Brain pericyte (primary cell): ENCODE results near the gene CDC73.
"Not testable (repeated sequence)": the region's sequence is repeated elsewhere in the genome, so short reads cannot be mapped to it uniquely, and the experiment has no call there.

Source experiments
- DNase-seq: peaks from one replicate; pipeline ENCODE4 v3.0.0-alpha.2; 2012; ENCODE audit warnings: low read depth, low spot score

Gene CDC73

DNA sequence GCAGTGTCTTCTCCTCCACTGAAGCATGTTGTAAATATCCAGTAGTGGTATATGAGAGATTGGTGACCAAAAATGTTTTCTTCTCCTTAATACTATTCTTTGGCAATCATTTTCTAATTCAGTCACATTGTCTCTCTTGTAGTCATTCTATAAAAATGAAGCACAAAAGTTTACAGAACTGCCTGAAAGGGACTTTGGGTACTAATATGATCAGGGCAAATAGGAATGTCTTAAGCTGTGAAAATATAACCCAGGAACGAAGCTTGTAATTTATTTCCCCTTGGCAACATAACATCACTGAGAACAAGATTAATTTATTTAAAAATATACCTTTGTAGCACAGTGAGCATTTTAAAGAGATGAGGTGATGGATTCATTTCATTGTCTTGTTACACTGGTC lies 59.7 kb downstream of the CDC73 start:
- no peak for DNase-seq

DNA sequence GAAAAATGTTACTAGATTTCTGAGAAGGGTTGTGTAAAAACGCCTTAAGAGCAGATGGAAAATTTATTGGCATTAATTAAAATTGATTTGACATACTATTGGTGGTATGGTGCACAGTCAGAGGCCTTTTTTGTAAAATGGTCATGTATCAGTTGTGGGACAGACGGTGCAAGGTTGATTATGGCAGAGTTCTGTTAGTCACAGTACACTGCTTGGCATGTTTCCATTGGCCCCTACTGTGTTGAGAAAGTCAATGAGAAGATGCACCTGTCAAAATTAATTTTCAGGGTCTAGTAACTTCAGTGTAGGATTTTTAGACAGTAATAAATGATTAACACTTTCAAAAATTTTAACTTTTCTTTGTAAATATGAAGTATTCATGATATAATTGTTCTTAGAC lies 60.2 kb downstream of the CDC73 start:
- DNase-seq = no peak

DNA sequence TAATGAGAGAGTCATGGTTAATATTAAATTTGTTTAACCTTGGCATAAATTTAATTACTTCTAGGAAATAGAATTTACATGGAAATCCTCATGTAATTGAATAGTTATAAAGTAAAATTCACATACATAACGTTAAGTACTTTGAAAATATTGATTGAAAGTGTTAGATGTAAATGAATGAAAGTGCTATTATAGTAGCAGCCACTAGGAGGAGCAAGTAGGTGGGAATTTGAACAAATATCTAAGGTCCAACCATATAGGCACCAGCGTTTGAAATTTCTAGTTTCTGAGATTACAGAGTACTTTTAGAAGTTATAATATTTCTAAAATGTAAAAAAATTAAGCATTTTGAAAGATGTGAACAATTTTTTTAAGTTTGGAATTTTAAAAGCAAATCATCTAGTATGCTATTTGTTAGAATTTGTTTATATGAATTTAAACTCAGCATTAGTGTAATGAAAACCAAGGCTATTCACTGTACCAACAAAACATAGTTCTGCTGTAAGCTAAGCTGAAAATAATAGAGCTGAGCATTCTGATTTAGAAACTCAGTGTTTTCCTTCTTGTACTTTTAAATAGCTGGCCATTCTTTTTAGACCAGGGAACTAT lies 61.3 kb downstream of the CDC73 start:
- no peak for DNase-seq

DNA sequence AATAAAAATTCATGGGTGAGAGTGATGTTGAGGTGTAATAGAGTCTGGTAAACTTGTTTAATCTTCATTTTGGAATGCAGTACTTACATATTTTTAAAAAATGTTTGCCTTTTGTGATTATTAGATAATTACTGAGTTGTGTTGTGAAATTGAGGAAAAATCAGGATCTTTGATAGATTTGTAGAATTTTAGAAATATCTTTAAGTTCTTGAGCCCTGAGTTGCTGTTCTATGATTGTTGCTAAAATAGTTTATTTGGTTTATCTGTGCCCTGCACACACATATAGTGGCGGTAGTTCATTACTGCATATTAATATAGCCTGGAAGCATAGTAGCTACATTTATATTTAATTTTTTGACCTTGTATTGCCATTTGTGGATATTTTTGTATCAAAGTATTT lies 62.9 kb downstream of the CDC73 start:
- no peak for DNase-seq

DNA sequence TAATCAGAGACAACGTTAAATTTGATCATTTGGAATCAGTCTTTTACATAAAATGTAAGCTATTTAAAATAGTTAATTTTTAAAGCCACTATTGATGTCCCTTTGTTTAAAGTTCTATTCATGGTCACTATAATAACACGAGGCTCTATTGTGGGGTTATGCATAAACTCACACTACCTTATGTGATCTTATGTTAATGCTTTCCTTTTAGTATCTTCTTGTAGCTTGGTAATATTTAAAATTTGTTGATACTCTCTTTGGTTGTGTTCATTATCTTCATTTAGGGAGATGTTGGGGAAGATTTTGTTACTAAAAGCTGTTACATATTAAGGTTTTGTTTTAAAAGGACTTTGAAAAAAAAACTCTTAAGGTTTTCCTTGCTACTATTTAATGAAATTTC lies 63.4 kb downstream of the CDC73 start:
- DNase-seq = no peak

DNA sequence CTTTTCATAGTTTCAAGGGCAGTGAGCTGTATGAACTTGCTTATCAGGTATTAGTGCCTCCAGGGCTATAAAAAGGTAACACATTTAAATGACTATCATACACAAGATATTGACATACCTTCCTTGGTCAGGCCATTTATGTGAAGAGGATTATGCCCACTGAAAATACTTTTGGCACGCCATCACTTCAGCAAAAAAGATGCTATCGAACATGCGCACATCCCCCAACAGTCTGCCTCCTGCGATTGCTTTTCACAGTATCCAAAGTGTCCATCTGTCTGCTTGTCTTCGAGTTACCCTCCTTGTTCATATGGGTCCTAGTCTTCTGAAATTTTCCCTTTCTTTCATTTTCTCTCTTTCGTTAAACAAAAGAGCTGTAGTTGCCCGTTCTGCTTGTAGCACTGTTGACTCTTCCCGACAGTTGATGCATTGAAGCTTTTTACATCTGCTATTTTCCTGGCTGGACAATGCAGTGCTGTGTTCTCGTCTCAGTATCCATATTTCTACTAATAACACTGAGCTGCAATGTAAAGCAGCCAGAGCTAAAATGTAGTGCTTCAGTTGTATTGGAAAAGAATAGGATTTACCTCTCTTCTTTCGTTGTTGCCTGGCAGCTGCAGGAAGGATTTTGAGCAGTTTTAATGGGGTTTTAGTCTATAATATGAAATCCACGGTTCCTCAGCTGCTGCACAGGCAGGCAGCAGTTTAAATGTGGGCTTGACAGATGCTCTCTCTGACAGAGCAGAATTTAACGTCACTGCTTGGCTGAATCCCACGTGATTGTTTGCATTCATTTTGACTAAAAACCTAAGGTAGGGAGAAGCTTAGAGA lies 64.3 kb downstream of the CDC73 start, which contains the start of gene B3GALT2:
TSS of gene B3GALT2 (minus strand) at position 713 of the 831 bp plus-strand sequence. CDS start 5,051 bp downstream, outside the sequence.
- DNase-seq = no peak

DNA sequence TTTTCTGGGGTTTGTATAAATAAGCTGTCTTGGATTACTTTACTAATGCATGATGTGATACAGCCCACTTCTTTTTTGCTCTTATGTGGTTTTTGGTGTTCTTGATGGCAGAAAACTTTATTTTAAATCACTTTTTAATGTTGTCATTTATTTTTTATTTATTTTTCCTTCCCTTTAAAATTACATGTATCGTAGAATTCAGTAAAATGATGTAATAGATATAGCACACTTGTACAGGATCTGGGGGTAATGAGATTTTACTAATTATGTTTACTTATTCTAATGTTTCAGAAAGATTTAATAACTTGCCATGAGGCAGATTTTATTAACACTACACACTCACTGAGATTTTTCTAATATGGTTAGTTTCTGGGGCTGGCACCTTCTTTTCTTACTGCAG lies 65.3 kb downstream of the CDC73 start:
- no peak for DNase-seq

DNA sequence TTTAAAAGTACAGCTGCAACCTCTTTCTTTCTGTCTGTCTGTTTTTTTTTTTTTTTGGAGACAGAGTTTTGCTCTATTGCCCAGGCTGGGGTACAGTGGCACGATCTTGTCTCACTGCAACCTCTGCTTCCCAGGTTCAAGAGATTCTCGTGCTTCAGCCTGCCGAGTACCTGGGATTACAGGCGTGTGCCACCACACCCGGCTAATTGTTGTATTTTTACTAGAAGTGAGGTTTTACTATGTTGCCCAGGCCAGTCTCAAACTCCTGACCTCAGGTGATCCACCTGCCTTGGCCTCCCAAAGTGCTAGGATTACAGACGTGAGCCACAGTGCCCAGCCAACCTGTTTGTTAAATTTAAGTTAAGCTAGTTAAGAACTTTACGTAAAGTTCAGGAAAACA lies 67.1 kb downstream of the CDC73 start:
- DNase-seq = not testable (repeated sequence)

DNA sequence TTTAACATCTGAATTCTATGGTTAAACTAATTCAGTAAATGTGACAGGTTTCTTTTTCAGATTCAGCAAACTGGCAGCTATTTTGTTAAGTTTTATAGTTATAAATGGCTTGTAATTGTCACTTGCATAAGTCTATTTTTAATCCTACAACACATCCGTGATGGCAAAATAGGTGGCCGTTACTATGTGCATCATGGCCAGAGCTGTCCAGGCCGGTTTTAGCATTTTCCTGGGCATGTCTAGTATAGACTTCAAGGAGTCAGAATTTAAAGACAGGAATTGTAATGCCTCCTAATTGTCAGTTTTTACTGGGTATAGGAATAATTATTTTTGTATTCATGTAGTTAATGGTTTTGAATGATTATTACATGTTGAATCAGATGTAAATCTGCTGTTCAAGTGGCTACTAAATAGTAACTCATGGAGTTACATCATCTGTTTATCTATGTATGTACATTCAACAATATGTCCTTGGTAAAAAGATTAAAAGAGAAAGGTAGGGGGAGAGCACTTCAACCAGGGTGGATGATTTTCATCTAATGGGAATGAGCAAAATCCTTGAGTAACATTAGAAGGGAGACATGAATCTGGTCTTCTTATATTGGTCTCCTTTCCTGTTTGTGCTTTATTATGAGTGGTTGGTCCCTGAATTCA lies 67.7 kb downstream of the CDC73 start:
- DNase-seq = no peak

DNA sequence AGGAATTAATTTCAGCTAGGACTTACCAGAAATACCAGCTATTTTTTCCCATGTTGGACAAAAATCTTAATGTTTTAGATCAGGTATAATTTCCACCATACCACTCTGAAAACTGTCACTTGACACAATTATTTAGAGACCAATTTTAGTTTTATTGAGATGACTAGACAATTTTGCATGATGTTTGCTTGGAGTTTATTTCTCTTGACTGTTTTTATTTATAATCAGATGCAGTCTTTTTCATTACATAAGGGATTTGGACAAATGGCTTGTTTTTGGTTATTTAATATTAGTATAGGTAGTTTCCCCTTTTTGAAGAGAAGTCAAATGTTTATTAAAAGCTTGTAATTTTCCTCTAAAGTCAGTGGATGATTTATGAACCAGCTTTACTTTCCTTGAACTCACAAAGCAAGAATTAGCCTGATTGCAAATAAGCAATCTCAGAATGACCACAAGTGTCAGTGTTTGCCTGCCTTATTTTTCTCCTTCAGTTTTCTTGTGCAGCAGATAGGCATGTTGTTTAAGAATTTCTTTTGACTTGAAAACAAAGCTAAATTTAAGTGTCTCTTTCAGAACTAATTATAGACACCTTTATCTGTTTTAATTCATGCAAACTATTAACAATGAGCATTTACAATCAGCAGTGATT lies 68.4 kb downstream of the CDC73 start:
- DNase-seq = no peak

DNA sequence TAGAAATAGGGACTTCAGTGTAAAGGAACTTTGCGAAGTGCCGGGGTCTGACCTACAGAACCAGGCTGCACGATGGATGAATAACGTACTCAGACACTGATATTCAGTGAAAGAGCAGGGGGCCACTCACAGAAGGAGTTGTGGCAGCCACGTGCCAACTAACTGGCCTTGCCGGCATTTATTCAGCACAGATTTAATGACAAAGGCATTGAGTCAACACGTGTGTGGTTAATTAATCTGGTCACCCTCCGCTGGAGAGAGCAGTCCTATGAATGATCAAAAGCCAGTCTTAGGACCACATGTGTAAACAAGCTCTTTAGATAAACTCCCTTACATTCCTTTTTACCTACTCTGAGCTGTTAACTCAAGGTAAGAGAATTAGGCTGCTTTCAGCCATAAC lies 70.8 kb downstream of the CDC73 start:
- DNase-seq = no peak

DNA sequence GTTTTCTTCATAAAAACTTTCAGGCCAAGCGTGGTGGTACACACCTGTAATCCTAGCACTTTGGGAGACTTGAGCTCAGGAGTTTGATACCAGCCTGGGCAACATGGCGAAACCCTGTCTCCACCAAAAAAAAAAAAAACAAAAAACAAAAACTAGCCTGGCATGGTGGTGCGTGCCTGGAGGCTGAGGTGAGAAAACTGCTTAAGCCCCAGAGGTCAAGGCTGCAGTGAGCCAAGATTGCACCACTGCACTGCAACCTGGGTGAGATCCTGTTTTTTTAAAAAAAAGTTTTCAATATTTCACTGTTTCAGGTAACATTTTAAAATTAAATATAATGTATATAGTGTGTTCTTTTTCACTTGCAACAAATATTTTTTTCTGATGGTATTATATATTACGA lies 78.1 kb downstream of the CDC73 start:
- DNase-seq = no peak

DNA sequence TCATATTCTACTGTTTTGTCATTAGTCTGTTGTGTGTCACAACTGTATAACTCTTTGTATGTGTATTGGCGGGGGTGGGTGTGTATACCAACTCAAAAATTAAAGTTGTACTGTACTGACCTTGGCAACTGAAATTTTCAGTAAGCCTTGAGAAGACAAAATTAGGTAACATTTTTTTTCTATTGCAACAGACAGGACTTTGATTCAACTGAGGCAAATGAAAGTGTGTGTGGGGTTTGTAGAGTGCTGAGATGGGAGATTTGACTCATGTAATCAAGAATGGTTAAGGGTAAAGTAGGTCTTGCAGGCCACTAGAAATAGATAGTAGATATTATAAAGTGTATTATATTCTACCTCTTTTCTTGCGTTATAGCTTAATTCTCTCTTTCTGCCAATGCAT lies 79.2 kb downstream of the CDC73 start:
- DNase-seq = no peak

DNA sequence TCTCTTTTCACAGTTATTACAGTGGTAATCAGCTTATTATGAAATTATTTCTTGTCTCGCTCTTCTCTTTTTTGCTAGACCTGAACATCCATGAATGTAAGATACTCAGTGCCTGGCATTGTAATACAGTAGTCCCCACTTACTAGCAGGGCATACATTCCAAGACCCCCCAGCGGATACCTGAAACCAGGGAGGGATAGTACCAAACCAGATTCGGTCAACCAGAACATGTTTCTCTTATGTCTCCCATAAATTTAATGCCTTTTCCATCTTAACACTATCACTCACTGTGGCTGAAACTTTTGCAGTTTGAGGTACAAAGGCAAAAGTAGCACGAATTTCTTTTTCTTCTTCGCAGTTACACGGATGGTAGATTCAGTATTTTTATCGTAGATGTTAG lies 89.2 kb downstream of the CDC73 start:
- no peak for DNase-seq

DNA sequence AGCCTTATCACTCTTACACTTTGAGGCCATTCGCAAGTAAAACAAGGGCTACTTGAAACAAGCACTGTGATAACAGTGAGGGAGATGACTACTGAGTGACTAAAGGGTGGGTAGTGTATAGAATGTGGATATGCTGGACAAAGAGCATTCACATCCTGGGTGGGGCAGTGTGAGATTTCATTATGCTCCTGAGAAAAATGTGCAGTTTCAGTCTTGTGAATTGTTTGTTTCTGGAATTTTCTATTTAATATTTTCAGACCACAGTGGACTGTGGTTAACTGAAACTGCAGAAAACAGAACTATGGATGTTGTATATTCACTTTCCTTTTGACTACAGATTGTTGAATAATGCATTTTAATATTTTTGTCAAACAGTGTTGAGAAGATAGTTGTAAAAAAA lies 89.7 kb downstream of the CDC73 start:
- DNase-seq = no peak

DNA sequence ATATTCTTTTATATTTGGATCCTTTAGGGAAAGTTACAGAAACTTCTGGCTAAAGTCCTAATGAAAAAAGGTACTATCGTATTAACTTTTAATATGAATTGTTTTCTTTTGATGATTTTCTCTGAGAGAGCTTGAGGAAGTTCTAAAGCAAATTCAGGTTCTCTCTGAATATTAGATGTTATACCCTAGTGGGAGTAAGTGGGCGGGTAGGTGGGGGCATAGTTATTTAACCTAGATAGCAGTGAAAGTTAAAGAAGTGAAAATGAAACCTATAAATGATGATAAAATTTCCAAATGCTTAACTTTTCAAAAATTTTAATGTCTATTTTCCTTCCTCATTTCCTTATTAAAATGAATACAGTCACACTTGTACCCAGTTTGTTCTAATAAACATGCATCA lies 90.8 kb downstream of the CDC73 start:
- no peak for DNase-seq

DNA sequence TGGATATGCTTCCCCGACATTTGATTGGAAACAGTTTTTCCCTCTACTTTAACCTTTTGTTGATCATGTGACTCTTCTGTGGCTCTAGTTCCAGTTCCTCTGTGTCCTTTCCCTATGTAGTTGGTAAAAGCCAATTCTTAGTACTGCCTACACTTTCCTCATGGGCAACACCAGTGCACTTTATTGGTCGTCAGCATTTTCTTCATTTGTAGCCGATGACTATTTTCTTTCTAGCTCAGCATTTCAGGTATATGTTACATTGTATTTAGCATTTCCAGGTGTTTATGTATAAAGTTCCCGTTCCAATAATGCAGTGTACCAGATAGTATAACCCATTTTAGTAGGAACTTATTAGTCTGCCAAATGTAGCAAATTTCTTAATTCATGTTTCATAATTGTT lies 92.2 kb downstream of the CDC73 start:
- DNase-seq = no peak

DNA sequence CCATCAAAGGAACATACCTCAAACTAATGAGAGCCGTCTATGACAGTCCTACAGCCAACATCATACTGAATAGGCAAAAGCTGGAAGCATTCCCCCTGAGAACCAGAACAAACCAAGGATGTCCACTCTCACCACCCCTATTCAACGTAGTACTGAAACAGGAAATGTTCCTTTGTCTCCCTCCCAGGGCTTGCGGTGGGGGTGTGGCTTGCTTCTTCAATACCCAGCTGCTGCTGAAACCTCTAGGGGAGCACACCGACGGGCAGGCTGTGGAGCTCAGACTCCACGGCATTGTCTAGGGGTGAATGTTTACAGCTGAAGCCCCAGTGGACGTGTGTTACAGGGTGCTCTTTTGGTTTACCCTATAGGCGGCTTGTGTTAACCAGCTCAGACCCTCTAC lies 95.1 kb downstream of the CDC73 start:
- no peak for DNase-seq

DNA sequence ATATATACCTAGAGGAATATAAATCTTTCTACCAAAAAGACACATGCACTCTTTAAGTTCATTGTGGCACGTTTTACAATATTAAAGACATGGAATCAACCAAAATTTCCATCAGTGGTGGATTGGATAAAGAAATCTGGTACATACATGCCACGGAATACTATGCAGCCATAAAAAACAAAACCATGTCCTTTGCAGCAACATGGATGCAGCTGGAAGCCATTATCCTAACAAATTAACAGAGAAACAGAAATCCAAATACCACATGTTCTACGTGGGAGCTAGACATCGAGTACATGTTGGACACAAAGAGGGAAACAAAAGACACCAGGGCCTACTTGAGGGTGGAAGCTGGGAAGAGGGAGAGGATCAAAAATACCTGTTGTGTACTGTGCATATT lies 97.6 kb downstream of the CDC73 start:
- DNase-seq = no peak

DNA sequence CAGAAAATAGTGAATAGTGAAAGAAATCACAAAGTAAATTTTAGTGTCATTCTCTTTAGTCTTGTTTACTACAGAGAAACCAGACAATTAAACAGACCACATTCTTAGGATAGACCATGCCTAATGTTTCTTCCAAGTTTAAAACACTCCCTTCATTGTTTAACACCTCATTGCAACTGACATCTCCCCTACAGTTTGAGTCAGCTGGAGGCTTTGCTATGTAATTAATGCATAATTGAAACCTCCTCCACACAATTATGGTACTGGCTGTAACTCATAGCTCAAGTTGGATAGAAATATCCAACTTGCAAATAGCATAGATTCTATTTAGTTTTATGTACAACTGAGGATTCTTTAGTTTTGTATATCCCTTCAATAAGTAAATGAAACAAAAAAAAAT lies 99.8 kb downstream of the CDC73 start:
- DNase-seq = no peak

DNA sequence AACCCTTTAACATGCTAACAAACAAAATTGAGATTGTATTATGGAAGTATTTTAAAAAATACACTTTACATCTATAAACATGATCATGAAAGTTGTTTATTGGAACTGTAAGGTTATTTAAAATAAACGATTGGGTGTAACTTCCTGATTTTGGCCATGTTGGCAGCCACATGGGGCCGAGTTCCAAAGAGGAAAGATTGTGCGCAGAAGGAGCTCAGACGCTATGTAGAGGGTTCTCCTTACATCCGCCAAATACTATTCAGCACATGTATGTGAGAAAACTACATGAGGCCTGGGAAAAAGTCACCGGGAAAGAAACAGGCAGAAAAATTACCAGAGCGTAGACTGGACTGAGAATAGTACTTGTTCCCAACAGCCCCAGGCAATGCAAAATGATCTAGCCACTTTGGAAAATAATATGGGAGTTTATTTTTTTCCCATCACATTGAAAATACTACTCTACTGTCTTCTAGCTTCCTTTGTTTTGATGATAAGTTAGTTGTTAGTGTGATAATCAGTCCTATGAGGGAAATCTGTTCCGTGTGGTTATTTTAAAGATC lies 100.3 kb downstream of the CDC73 start:
- no peak for DNase-seq

DNA sequence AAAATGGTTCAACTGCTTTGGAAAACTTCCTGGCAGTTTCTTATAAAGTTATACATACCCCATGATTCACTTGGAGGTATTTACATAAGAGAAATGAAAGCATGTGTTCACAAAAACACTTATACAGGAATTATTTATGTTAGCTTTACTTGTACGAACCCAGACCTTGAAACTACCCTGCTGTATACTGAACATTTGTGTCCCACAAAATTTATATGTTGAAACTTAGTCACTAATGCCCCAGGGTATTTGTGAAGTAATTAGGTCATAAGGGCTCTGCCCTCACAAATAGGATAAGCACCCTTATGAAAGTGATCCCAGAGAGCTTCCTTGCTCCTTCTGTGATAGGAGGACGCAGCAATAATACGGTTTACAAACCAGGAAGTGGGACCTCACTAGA lies 107.3 kb downstream of the CDC73 start:
- no peak for DNase-seq
